HG02763 (cell line): ENCODE measurements around the gene ADAMTS9.

Experiments used
- ATAC-seq: cut with Tn5 transposase; IDR thresholded peaks from one replicate; pipeline ENCODE4 v1.9.1; 2021; ENCODE audit warnings: mild to moderate bottlenecking, moderate library complexity; ENCODE audit not compliant: unreplicated experiment

The ADAMTS9 gene, protein sequence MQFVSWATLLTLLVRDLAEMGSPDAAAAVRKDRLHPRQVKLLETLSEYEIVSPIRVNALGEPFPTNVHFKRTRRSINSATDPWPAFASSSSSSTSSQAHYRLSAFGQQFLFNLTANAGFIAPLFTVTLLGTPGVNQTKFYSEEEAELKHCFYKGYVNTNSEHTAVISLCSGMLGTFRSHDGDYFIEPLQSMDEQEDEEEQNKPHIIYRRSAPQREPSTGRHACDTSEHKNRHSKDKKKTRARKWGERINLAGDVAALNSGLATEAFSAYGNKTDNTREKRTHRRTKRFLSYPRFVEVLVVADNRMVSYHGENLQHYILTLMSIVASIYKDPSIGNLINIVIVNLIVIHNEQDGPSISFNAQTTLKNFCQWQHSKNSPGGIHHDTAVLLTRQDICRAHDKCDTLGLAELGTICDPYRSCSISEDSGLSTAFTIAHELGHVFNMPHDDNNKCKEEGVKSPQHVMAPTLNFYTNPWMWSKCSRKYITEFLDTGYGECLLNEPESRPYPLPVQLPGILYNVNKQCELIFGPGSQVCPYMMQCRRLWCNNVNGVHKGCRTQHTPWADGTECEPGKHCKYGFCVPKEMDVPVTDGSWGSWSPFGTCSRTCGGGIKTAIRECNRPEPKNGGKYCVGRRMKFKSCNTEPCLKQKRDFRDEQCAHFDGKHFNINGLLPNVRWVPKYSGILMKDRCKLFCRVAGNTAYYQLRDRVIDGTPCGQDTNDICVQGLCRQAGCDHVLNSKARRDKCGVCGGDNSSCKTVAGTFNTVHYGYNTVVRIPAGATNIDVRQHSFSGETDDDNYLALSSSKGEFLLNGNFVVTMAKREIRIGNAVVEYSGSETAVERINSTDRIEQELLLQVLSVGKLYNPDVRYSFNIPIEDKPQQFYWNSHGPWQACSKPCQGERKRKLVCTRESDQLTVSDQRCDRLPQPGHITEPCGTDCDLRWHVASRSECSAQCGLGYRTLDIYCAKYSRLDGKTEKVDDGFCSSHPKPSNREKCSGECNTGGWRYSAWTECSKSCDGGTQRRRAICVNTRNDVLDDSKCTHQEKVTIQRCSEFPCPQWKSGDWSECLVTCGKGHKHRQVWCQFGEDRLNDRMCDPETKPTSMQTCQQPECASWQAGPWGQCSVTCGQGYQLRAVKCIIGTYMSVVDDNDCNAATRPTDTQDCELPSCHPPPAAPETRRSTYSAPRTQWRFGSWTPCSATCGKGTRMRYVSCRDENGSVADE (N-terminal part only)

DNA sequence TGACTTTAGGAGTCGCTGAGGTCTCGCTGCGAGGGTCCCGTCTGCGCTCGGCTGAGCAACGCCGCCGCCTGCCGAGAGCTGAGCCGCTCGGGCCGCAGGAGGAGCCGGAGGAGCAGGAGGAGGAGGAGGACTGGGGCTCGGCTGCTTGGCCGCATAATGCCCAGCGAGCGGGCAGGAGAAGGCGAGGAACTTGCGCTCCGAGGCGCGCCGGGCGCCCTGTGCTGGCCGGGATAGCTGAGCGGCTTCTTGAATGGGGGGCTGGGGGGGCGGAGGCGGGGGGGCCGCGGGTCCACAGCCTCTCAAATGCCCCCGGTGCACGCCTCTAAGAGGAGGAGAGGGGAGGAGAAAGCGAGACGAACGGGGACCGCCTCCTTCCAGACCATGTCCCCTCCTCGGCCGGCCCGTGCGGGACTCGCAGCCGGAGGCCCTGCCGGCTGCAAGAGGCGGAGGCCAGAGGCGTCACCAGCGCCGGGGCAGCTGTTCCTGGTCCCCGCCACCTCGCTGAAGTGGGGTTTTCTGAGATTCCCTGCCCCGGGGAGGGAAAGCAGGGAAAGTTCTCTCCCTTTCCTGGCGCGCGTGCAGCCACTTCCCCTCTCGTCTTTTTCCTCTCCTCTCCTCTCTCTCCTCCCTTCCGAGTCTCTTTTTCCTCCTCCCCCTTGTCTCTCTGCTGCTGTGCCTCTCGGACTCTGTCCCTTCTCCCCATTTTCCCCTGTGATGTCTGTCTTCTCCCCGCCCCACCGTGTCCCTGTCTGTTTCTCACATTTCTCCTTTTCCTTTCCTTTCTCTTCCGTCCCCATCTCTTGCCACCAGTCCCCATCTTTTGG, at the start of gene ADAMTS9:
Gene ADAMTS9 (minus strand): TSS at position 220 of the 824 bp plus-strand sequence. CDS start 343 bp downstream, outside the sequence.
- ATAC-seq: no peak

DNA sequence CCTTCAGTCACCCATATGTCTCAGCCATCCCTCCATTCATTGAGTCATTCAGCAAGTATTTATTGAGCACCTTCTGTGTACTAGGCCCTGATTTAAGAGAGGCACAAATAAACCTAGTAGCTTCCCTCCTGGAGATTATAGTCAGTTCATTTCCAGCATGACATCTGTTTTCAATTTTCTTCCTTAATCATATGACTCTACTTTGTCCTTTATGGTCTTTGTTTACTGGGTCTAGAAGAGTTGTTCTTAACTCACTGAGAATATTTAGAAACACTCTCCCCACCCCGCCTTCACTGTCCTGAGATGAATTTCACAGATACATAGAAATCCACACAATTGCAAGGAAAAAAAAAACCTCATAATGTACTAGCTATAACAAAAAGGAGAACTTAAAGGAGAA, 44.8 kb upstream of the ADAMTS9 start:
- no peak for ATAC-seq

DNA sequence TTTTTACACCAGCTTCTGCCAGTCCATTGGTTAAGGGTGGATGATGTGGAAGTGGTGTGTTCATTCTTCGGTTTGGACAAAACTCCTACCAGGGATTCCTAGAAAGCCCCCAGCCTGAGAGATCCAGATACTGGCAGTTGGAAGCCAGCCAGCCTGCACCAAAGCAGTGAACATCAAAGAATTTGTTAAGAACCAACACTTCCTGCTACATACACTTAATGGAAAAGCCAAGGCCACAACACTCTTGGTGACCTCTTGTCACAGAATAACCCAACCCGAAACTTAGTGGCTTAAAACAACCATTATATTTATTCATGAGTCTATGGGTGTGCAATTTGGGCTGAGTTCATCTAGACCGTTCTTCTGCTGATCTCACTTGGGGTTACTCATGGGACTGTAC, 42.9 kb upstream of the ADAMTS9 start:
- ATAC-seq: no peak

DNA sequence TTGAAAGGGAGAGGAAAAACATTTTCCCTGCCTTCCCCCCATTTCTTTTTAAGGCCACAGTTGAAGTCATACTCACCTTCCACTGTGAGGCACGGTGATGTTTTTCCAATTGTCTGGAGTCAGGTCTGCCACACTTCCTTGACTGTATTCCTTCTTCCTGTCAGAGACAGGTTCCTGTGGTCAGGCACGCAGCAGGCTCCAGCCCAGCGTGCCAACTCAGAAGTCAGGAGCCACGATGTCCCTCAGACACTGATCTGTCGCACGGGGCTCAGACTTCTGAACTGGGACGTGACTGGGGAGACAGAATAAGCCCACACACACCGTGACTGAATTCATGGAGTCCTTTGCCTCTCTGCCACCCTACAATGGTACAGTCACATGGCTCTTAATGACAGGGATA, 41.2 kb upstream of the ADAMTS9 start:
- no peak for ATAC-seq

DNA sequence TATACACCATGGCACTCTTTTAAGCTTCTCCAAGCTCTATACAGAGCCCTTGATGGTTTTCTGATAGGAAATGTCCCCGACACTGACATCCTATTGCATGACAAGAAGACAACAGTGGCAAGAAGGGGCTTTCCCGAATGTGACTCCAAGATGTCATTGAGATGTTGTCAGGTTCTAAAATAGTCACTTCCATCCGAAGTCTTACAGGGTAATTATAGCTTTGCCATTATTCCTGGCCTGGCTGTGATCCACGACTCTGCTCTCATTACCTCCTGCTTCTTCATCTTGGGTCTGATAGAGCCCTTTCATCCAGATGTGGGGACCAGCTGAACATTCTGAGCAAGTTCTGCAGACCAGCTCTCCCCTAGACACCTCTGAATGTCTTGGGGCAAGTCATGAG, 40.6 kb upstream of the ADAMTS9 start:
- no peak for ATAC-seq

DNA sequence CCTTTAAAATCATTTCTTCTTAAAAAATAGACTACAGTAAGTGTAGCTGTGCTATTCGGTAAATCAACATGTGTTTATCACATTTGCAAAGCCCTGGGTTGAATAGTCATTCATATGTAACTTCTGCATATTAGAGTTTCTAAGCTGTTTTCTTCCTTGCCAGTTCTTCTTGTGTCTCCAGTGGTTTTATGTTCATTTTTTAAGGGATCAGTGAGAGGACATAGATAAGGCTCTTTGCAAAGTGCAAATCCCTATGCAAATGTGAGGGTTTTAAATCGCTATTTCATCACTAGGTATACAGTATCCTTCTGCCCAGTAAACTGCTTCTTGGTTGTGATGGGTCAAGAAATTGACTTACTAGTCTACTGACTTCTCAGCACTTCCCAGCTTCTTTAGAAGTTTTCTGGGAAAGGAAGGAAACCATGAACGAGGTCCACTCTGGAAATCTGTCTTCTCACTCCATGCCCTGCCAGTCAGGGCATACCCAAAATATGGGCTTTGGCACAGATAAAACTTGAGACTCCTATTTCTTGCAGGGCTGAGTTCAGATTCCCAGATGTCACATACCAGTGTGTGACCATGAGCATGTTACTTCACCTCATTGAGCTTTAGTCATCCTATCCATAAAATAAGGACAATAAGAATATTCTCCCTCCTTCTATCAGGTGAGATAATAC, 38.8 kb upstream of the ADAMTS9 start:
- ATAC-seq: no peak

DNA sequence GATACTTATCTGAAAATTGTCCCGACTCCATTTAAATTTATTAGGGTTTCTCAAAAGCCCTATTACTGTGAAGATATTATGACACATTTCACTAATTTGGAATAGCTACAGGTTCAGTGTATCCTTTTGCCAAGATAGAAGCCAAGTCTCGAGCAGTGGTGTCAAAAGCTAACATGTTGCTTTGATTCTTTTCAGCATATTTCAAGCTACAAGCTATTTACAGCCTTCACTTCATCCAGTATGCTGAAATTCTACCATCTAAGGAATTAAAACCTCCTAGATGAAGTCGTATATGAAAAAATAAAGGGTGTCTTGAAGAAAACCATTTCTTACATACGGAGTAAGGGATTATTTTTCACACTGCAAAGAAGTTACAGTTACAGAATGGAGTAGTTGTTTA, 31.2 kb upstream of the ADAMTS9 start:
- ATAC-seq: no peak

DNA sequence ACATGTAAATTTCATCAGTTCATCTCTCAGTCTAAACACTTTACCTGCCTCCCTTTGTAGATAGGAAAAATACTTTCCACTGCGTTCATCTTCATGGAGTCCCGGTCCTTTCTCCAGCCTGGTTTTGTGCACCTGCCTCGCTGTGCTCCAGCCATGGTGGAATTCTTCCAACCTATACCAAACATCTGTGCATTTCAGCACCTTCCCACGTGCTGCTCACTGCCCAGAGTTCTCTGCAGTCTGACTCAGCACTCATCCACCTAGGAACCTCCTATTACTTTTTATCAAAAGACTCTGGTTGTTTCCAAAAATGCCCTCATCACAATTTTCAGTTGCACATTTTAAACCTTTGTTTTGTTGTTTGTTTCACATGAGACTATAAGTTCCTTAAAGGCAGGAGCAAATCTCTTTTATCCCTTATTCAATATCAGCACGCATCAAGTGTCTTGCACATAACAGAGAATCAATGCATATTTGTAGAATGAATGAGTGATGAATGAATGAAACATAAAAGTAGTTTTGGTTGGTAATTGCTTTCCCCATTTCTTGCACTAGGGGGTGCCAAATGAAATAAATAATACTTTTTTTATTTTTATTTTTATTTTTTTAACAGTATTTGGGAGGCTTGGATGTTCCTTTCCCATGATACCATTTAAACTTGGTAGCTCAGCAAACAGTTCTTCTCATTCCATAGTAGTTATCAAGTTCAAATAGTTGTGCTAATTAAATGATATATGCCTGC, 30.2 kb upstream of the ADAMTS9 start:
- no peak for ATAC-seq

DNA sequence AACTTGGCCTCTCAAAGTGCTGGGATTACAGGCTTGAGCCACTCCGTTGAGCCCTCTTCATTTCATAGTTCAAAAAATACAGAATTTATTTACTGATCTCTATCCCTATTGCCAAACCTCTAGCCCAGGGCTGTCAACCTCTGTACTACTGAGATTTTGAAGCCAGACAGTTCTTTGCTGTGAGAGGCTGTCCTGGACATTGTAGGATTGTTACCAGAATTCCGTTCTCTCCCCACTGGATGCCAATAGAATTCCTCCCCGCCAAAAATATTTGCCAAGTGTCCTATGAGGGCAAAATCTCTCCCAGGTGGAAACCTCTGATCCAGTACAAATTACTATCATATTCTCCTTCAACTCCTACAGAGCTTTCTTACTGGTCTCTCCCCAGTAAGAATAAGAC, 29.6 kb upstream of the ADAMTS9 start:
- ATAC-seq: no peak

DNA sequence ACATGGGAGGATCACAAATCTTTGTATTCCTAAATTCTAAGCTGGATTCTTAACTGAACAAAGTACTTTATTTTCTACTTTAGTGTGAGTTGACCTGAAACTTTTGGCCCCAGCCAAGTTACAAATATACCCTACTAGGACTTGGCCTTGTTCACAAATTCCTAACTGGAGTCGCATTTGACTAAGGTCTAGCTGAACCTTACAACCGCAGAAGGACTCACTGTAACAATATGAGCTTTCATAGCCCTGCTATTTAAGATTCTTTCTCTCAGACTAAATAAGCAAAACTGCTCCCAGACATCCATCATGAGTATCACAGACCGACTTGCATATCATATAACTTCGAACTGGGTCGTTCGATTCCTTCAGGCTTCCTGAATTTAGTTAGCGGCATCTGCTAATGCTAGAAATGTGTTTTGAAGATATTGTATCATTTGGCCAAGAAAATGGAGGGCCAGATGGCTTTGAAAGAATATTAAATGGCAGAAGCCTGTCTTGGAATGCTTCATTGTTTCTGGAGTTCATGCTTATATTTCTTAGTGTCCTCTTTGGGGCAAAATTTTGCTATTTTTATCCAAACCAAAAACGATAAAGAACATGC, 28.4 kb upstream of the ADAMTS9 start:
- no peak for ATAC-seq

DNA sequence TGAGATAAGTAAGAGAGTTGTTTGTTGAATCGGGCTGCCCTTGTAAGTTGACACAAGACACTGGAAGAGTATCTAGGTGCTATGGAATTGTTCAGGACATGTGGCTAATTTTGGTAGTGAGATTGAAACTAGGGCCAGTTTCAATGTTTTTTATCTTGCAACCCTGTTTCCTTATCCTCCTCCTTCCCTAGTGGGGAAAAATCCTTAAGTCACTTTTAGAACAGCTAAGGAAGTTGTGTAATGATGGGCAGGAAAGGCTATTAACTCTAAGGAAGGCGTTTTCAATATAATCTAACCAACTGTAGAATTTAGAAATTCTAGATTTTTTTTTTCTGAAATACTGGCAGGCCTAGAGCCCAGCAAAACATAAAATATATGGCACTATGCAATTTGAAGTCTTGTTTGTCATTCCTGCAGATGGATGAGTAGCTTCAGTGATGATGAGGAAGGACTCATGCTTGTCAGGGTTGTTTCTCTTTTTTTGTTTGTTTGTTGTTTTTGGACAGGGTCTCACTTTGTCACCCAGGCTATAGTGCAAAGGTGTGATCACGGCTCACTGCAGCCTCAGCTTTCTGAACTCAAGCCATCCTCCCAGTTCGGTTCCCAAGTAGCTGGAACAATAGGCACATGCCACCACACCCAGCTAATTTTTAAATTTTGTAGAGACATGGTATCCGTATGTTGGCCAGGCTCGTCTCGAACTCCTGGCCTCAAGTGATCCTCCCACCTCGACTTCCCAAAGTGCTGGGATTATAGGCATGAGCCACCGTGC, 27.6 kb upstream of the ADAMTS9 start:
- ATAC-seq: no peak

DNA sequence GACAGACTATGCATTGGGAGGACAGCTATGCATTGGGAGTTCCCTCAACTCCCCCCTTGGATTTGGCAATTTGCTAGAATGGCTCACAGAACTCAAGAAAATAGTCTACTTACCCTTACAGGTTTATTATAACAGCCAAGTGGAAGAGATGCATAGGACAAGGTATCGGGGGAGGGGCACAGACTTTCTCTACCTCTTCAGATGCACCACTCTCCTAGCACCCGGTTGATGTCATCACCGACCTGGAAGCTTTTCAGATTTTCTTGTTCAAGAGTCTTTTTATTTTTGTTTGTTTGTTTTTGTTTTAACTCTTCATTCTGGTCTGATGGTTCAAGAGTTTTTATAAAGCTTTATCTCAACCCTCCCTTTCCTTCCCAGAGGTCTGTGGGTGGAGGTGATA, 20.7 kb upstream of the ADAMTS9 start:
- no peak for ATAC-seq

DNA sequence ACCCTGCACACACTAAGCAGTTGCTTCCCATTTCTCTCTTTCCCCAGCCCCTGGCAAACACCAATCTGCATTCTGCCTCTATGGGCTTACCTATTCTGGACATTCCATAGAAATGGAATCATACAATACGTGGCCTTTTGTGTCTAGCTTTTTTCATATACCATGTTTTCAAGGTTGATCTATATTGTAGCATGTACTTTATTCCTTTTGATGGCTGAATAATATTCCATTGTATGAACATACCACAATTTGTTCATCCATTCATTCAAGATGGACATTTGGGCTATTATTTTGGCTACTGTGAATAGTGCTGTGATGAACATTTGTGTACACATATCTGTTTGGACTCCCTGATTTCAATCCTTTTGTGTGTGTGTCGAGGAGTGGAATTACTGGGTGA, 18.1 kb upstream of the ADAMTS9 start:
- ATAC-seq: no peak

DNA sequence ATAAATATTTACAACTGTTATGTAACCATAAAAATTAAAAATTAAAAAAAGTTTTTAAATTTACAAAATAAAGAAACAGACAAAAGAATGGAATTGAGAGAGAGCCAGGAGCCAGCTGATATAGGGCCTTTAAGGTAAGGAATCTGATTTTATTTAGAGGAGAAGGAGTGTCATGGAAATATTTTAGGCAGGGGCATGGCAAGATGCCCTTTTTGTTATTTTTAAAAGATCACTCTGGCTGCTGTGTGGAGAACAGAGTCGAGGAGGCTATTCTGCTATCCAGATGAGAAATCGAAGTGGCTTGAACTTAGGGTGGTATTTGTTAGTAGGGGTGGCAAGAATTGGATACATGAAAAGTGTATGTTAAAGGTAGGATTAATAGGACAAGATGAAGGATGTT, 9.1 kb upstream of the ADAMTS9 start:
- ATAC-seq: no peak

DNA sequence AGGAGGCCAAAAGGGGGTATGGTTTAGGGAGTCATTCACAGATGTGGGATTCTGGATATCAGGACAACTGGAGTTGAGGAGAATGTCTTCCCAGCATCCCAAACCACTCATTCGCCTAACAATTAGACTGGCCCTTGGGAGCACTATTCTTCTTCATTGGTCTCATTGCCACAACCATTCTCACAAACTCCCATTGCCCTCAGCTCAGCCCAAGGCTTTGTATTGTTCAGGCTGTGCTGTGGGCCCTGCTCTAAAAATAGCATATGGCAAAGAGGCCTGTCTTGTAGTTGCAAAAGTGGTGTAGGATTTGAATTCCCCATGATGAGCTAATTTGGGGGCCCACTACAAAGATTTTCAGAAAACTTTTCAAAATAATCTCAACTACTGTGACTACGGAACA, 6.3 kb upstream of the ADAMTS9 start:
- ATAC-seq: no peak

DNA sequence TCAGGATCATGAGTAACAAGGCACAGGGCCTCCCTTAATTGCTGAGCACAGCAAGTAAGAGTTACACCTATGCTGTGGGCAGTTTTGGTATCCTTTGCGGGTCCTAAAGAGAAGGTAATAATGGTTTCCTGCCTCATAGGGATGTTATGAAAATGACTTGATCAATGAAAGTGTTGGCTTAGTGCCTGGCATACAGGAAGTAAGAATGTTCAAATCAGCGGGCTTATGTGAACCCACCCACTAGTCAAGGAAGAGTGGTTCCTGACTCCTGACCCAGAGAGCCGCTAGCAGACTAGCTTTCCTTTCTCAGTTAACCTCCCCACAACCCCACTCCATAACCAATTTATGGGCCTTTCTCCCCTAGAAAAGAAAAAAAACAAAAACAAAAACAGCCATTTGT, 5.2 kb upstream of the ADAMTS9 start:
- no peak for ATAC-seq

DNA sequence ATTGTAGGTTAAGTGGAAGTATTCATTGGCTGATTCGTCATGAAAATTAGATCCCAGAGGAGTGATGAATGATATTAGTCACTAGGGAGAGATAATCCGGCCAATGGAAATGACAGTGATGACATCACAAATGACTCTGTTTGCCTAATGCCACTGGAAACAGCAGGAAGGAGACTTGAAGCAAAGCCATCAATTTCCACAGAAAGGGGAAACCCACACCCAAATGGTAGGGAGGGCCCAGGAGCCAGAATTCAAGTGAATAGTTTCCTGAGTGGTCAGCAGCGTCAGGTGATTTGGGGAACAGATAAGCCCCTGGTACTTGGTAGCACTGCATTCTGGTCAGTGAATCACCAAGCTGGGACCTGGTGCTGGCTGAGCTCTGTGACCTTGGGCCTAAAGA, 3.3 kb upstream of the ADAMTS9 start:
- no peak for ATAC-seq
